Hematopoietic multipotent progenitor cell treated with erythropoietin and hydrocortisone succinate and interleukin-3 and kit ligand, for 15 days (in vitro differentiated cells): ENCODE measurements around the gene RFC1.
"Not testable (repeated sequence)": the region's sequence is repeated elsewhere in the genome, so short reads cannot be mapped to it uniquely, and the experiment has no call there.

Source experiments
- DNase-seq: peaks from one replicate; pipeline ENCODE4 v3.0.0-alpha.2; 2015; ENCODE audit warnings: low spot score

RFC1 gene

DNA sequence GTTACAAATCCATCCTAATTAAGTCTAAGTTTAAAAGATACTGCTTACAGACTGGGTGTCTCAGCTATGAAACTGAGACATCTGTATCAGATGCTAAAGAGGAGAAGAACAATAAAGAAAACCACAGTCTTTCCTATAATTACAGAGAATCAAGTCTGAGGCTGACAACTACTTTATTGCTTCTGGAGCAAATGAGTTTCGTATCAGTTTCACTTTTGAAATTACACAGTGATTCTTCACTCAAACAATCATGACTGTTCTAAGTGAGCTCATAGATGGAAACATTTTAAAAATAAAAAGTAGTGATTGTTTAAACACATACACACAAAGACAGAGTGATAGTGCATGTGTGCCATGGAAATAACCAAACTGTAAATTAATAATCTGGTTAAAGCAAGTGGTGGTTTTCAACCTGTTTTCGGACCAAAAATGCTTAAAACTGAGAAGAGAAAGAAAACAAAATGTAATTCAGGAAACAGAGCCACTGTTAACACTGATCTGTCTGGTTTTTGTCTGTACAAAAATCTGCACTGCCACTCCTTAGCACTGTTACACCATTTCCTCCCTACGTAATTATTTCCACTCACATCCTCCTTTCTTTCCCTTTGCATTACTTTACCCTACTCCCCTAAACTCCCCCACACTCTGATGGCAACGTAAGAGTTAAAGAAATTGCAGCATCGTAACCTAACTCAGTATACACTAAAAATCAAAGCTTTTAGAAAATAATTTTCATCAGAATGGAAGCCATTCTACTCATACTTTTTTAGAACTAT lies 12.5 kb downstream of the RFC1 start:
- DNase-seq, result no peak

DNA sequence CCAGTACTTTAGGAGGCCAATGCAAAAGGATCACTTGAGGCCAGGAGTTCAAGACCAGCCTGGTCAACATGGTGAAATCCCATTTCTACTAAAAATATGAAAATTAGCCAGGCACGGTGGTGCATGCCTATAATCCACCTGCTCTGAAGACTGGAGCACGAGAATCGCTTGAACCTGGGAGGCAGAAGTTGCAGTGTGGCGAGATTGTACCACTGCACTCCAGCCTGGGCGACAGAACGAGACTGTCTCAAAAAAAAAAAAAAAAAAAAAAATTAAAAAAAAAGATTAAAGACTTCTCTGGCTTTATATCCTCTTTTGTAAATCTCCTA lies 13.0 kb downstream of the RFC1 start:
- not testable (repeated sequence) for DNase-seq

DNA sequence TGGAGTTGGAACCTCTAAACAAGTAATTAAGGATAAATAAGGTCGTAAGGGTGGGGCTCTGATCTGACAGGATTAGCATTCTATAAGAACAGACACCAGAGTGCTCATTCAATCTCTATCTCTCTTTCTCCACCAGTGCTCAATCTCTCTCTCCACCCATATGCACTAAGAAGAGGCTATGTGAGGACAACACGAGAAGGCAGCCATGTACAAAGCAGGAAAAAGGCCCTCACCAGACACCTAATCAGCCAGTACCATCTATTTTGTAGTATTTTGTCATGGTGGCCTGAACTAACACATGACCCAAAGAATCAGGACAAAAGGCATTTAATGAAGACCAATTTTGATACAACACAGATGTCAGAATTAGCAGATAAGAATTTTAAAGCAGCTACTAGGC lies 16.8 kb downstream of the RFC1 start:
- DNase-seq, result no peak

DNA sequence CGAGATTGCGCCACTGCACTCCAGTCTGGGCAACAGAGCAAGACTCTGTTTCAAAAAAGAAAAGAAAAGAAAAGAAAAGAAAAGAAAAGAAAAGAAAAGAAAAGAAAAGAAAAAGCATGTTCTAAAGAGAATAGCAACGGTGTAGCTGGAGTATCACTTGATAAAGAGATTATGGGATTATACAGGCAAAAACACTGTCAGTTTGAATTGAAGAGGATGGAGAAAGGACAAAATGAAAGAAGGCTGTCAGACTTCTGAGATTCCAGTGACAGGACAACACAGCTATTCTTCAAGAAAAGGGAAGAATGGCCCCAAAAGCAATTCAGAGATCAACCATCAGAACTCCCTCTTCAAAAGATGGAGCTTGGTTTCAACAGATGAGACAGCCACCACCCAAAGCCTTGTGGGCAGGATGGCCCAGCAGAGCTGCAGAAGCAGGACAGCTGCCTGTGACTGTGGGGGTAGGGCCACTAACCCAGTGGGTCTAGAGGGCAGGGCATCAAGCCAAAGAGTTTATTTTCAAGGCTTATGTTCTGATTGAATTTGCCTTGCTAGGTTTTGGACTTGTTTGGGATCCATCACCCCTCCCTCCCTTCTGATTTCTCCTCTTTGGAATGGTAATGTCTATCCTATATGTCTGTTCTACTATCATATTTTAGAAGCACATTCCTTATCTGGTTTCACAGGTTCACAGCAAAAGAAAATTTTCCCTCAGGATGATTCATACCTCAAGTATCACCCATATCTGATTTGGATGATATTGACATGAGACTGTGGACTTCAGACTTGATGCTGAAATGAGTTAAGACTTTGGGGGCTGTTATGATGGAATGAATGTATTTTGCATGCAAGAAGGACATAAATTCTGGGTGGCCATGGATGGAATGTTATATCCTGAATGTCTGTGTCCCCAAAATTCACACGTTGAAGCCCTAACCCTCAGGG lies 17.5 kb downstream of the RFC1 start:
- no peak for DNase-seq

DNA sequence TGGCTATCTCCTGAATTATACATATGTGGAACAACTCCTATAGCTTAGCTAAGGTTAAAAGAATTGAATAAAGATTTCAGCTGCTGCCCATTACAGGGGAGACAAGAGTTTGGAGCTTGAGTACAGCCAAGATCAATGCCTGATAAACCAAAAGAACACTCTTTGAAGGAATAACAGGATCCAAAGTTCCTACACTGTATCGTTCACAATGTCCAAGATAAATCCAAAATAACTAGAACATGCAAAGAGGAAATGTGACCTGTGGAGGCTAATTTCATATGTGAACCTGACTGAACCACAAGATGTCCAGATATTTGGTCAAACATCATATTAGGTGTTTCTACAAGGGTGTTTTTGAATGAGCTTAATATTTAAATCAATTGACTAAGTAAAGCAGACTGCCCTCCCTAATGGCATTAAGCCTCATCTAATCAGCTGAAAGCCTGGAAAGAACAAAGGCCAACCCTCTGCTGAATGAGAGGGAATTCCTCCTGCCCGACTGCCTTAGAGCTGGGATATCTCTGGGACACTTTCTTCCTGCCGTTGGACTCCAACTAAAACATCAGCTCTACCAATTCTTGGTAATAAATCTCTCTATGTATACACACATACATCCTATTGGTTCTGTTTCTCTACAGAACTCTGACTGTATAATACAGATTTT lies 19.2 kb downstream of the RFC1 start:
- no peak for DNase-seq

DNA sequence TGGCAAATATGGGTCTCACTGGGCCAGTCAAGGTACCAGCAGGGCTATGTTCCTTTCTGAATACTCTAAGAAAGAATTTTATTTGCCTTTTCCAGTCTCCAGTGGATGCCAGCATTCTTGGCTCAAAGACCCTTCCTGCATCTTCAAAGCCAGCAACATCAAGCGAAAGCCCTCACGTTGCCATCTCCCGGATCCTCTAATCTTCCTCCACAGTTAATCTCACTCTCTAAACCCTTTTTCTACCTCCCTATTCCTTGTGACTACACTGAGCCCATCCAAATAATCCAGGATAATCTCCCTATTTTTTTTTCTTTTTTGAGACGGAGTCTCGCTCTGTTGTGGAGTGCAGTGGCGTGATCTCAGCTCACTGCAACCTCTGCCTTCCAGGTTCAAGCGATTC lies 23.4 kb downstream of the RFC1 start:
- no peak for DNase-seq

DNA sequence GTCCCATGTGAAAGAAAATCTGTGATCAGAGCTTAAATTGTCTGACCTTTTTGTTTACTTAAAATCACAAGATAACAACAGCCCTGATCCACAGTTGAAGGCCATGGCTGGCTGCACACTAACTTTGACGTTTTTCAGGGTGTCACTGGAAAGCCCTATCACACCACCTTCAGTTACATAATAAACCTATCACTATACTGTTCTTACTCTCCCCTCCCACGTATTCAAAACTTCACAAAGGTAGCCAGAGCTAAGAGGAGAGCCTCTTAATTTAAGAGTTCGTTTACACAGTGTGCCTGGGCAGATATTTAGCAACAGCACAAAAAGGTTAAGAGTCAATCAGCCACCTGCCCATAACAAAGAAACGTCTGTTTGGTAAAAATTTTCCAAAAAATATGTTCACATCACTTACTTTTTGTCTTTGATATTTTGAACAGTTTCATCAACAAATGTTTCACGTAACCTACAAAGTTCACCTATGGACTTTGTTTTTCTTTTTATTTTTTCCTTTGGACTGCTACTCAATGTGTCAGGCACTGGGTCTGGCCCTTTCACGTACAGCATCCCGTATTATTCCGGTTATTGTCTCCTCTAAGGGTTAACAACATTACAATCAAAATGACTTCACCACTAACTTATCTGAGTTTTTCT lies 25.0 kb downstream of the RFC1 start:
- no peak for DNase-seq

DNA sequence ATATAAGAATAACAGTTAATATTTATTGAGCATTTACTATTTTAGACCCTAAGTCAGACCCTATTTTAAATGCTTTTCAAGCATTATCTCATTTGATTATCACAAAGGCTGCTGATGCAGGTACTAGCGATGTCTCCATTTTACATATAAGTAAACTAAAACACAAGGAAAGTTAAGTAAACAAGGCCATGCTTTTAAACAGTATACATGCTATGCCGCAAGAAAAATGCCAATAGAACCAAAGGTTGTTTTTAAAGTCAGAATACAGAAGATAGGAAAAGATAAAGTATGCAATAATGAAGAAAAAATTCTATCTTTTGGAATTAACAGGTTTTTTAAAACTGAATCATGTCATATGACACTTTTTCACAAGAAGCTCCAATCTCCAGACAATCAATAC lies 26.2 kb downstream of the RFC1 start:
- DNase-seq, result no peak

DNA sequence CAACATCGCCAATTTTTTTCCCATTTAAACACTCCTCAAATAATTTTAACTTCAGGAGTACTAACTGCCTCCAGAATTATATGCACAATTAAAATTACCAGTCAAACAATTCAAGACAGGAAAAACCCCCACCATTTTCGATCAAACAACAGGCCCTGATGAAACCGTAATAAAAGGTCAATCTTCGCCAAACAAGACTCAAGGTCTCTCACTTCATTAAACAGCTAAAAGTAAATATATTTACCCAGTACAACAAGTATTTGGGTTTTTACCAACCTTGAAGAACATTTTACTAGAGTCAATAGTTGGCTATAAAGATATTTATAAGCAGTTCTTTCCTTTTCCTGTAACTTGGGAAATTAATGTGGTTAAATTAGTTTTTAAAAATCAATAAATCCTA lies 28.3 kb downstream of the RFC1 start:
- no peak for DNase-seq

DNA sequence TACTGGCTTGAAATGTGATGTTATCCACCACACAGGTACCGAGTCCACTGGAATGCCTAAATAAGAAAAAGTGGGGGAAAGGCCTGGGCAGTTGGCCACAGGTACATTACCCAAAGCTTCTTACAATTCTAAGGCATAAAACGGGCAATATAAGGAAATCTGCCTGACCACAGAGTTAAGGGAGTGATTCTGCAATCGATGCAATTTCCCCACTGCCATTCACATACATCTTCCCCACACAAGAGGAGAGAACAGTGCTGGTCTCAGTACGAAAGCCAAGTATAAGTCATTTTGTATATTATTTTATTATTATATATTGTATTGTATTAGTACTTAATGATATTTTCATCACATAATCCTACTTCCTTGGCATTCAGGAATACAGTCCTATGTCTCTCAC lies 30.6 kb downstream of the RFC1 start:
- DNase-seq, result no peak

DNA sequence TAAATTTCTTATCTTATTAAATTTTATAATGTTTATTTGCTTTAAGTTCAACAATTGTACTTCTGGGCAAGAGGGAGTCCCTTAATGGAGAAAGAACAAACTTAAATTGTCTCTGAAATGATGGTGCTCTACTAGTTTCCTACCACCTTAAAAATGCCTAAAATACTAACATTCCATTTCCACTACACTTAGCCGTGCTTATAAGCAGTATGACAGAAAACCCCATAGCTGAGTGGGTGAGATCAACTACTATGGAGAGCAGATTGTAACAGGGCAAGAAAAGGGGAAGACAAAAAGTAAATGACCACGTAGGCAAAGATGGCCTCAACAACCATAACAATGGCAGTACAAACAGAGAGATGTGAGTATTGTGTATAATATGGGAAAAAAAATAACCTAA lies 35.0 kb downstream of the RFC1 start:
- no peak for DNase-seq

DNA sequence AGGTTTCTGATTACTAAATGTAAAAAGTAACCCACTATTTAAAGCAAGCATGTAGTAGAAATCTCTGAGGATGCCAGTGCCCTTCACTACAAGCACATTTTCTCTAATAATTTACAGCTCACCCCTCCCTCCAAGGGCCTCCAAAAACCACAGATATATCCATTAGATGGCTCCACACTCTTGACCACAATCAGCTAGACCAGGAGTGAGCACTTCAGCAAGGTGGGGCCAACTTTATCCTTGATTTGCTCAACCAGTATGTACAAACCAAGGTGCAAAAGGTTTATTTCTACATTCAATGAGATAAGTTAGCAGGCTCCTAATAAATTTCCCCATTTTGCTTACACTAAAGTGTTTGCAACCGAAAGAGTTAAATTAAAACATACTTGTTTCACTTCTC lies 35.8 kb downstream of the RFC1 start:
- DNase-seq, result no peak

DNA sequence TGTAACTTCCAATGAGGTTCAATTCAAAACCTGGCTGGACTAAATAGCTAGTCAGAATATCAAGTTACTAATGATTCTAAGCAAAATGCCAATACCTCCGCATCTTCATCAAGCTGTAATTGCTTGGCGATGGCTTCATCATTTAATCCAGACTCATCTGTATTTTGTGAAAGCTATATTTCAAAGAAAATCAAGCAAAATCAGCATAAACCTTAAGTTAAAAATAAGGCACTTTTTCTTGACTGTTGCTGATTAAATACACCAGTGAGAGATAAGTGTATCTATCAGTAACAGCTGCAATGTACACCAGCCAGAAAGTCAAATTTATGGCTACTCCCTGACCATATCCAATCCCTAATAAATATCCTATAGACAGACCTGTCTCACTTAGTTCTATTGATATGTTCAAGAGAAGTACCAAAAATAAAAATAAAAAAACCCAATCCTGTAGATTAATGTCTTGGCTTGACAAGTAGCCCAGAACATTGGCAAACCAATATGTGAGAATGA lies 39.6 kb downstream of the RFC1 start:
- peak; percentile 38 for DNase-seq

DNA sequence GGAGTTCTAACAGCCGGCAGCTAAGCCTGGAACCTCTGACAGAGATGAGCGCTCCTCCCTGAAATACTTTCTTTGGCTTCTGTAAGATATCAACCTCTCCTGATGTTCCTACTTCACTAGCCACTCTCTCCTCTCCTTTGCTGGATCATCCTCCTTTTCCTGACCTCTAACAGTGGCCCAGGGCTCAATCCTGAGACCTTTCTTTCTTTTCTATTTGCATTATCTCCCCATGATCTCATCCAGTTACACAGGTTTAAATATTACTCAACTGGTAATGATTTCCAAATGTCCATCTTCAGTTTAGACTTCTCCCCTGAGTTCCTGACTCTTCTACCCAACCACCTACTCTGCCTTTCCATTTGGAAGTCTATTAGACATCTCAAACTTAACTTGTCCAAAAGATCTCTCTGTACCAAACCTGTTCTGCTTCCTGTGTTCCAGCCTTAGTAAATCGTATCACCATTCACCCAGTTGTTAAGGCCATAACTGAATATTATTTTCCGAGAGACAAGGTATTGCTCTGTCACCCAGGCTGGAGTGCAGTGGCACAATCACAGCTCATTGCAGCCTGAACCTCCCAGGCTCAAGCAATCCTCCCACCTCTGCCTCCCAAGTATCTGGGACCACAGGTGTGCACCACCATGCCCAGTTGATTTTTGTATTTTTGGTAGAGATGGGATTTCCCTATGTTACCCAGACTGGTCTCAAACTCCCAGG lies 41.1 kb downstream of the RFC1 start:
- DNase-seq, result no peak

DNA sequence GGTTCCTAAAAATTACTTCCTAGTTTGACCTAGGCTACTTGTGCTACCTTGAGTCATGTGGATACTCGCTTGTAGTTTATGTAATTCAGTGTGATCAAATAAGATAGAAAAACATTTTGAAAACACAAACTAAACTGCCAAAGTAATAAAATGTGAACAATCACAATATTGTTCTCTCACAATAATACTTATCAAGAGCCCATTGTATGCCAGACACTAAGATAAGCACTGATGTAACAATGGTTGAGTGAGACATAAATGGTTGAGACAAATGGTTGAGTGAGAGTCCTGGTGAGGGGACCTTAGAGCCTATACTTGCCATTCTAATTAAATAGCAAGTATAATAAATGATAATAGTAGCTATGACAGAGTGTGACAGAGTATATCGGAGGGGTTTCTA lies 41.7 kb downstream of the RFC1 start:
- DNase-seq, result no peak

DNA sequence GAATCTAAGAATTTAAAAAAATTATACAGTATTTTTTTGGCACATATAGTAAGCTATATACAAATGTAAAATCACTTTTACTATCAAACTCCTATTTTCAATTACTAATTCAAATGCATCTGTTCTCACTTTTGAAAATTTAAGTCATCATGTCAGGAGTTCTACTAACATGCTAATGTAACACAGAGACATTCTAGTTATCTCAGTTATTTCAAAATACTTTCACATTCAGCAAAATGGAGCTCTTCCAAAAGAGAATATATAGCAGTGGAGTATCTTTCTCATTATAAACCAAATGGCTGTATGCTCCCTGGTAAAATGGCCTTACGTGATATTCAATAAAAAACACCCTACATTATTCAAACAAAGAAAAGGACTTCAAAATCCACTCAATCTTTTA lies 42.3 kb downstream of the RFC1 start:
- DNase-seq, result no peak

DNA sequence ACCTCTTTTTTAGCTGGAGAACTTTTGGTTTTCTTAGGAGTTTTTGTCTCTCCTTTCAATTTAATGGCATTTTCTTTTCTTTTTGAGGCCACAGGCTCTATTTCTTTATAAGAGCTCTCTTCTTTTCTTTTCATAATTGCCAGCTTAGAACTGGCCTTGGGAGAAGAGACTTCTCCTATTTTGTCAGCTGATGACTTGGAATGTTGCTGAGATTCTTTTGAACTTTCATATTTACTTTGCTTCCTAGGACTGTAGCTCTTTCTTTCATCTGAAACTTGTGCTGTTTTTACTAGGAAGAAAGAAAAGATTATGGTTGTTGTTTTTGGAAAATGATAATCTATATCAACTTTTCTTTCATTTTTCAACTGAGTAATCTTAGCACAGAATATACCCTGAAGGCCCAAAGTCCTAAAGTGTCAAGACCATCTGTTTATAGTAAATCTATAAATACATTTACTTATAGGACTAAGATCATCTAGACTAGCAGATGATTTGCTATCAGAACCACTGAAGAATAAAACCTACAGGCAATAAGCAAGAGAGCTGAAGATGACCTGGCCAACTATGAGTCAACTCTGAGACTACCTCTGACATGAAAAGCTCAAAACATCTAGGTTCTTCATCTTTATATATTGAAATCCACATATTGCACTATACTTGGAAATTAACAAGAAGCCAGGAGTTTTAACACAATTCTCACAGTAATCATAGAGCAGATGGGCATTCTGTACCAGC lies 45.6 kb downstream of the RFC1 start:
- no peak for DNase-seq

DNA sequence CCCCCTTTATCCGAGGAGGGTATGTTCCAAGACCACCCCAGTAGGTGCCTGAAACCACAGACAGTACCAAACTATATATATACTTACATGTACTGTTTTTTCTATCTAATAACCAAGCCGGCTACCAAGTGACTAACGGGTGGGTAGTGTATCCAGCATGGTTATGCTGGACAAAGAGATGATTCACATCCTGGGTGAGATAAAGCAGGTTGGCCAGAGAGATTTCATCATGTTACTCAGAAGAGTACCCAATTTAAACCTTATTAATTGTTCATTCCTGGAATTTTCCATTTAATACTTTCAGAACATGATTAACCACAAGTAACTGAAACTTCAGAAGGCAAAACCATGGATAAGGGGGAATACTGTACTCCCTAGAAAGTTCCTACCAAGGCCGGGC lies 46.5 kb downstream of the RFC1 start:
- no peak for DNase-seq

DNA sequence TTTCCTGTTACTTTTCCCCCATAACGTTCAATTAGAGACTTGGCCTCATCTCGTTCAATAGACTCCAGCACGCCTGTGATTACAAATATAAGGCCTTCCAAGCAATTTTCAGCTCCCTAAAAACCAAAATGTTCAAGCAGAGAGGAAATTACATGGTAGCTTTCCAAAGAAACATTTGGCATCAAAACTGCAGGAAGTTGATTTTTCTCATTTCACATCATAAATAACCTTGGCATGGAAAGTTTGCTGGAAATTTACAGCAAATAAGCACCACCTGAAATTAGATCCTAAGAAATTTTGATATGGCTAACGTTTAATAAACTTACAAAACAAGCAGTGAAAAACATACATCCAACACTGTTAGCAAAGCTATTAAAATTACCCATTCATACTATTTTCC lies 53.3 kb downstream of the RFC1 start:
- DNase-seq, result no peak

DNA sequence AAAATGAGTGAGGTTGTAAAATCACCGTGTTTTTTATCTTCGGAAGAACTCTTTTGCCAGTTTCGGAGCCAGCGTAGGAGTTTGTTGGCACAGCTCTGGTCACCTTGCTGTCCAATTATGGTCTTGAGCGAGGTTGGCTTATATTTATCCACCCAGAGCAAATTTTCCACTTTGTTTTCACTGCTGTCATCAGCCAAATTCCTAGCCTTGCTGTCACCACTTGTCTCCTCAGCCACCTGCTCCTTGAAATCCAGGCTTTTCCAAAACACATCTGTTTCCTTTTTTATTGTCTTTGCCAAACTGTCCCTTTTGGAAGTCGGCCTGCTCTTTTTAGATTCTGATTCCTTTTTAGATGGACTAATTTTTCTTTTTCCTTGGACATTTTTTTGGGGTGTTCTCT lies 57.6 kb downstream of the RFC1 start:
- no peak for DNase-seq
